ENCODE data around the gene TUBB4B.

DNA sequence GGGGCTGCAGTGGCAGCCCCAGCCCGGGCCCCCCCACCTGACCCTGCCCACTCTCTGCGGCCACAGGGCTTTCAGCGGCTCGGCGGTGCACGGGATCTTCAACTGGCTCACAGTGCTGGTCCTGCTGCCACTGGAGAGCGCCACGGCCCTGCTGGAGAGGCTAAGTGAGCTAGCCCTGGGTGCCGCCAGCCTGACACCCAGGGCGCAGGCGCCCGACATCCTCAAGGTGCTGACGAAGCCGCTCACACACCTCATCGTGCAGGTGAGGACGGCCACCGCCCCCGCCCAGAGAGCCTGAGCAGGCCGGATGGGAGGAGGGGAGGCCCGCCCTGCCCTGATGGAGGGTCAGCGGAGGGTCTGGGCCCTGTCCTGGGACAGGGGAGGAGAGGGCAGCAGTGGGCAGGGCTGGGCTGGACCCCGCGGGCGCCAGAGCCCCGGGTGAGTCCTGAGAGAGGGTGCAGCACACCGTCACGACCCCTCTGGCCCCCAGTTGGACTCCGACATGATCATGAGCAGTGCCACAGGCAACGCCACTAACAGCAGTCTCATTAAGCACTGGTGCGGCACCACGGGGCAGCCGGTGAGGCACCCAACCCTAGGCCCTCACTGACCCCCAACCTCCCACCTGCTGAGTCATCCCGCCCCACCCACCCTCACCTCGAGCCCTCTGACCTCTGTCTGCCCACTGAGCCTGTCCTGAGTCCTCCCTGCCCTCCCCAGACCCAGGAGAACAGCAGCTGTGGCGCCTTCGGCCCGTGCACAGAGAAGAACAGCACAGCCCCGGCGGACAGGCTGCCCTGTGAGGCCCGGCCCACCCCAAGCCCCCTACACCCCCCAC, 7.7 kb upstream of the TUBB4B start:
- TF ChIP-seq, protein P1, sequence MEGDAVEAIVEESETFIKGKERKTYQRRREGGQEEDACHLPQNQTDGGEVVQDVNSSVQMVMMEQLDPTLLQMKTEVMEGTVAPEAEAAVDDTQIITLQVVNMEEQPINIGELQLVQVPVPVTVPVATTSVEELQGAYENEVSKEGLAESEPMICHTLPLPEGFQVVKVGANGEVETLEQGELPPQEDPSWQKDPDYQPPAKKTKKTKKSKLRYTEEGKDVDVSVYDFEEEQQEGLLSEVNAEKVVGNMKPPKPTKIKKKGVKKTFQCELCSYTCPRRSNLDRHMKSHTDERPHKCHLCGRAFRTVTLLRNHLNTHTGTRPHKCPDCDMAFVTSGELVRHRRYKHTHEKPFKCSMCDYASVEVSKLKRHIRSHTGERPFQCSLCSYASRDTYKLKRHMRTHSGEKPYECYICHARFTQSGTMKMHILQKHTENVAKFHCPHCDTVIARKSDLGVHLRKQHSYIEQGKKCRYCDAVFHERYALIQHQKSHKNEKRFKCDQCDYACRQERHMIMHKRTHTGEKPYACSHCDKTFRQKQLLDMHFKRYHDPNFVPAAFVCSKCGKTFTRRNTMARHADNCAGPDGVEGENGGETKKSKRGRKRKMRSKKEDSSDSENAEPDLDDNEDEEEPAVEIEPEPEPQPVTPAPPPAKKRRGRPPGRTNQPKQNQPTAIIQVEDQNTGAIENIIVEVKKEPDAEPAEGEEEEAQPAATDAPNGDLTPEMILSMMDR (IDR thresholded peaks at IDR 0.05) = no peak
- TF ChIP-seq RFX5 (IDR thresholded peaks at IDR 0.05) (no peak), ZNF302 (CRISPR knock-in tag; IDR thresholded peaks at IDR 0.05) (no peak), POLR2A (IDR thresholded peaks at IDR 0.05; ENCODE audit: low read length) (no peak), REST (IDR thresholded peaks at IDR 0.05) (no peak), ZFP36 (IDR thresholded peaks at IDR 0.05; ENCODE audit: borderline replicate concordance, partially characterized antibody) (no peak), ESRRA (IDR thresholded peaks at IDR 0.05; ENCODE audit: borderline replicate concordance, low read length) (no peak), CHD2 (IDR thresholded peaks at IDR 0.05; ENCODE audit: low read length, partially characterized antibody) (no peak), MAX (IDR thresholded peaks at IDR 0.05) (no peak), RCOR1 (IDR thresholded peaks at IDR 0.05; ENCODE audit: low read depth, low read length) (no peak), EP300 (IDR thresholded peaks at IDR 0.05) (no peak)
- TF ChIP-seq, protein P2, sequence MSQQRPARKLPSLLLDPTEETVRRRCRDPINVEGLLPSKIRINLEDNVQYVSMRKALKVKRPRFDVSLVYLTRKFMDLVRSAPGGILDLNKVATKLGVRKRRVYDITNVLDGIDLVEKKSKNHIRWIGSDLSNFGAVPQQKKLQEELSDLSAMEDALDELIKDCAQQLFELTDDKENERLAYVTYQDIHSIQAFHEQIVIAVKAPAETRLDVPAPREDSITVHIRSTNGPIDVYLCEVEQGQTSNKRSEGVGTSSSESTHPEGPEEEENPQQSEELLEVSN (IDR thresholded peaks at IDR 0.05; ENCODE audit: borderline replicate concordance, low read depth) = no peak

Measured in A549 (cell line).